Panc1 (cell line): ENCODE results near the gene CAPN11.

Experiments used
- POLR2AphosphoS5 ChIP-seq: IDR thresholded peaks from 2 replicates; pipeline ENCODE4 v1.6.1; 2012; ENCODE audit warnings: mild to moderate bottlenecking, low read depth, low read length, moderate library complexity
- TCF7L2 ChIP-seq: IDR thresholded peaks from 2 replicates; pipeline ENCODE4 v1.6.1; 2011; ENCODE audit warnings: mild to moderate bottlenecking, low read depth, low read length, inconsistent platforms
- TF ChIP-seq, protein P1 (sequence below): fragments of 450-650 bp; IDR thresholded peaks from 2 replicates; pipeline ENCODE4 v1.5.1; 2017; ENCODE audit warnings: mild to moderate bottlenecking
- TF ChIP-seq, protein P2 (sequence below), 2 experiments: IDR thresholded peaks; 2 replicates each; pipeline ENCODE4 v1.6.1; 2011 to 2012; ENCODE audit warnings: low read depth in 2 of 2, control low read depth in 1 of 2, low read length in 1 of 2, mild to moderate bottlenecking in 1 of 2, moderate library complexity in 1 of 2; ENCODE audit not compliant: insufficient read depth in 1 of 2

DNA sequence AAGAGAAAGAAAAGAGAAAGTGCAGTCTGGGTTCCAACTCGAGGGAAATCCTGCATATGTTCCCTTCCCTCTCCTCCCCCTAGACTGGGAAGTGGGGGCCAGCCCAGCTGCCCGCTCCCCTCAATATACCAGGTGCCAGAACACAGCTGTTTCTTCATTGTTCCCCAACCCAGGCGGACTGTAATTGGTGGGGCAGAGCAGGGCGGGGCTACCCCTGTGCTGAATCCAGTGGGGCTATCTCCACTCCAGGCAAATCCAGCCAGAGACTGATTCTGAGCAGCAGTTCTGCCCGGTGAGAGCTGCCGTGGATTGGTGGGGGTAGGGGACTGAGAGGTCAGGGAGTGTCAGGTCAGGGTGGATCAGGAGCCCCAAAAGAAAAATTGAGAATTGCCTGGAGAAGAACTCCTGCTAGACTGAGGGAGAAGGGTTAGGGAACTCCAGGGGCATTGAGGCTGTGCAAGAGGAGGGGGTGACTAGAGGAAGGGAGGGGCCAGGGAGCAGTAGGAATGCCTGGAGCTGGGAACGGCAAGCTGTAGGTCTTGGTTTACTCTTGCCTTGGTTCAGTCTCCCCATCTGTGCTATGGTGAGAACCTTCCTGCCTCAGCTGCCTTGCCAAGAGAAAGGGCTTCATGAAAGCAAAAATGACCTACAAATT lies 58.2 kb downstream of the CAPN11 start, which contains the start of gene MYMX:
- TF ChIP-seq, protein P1, sequence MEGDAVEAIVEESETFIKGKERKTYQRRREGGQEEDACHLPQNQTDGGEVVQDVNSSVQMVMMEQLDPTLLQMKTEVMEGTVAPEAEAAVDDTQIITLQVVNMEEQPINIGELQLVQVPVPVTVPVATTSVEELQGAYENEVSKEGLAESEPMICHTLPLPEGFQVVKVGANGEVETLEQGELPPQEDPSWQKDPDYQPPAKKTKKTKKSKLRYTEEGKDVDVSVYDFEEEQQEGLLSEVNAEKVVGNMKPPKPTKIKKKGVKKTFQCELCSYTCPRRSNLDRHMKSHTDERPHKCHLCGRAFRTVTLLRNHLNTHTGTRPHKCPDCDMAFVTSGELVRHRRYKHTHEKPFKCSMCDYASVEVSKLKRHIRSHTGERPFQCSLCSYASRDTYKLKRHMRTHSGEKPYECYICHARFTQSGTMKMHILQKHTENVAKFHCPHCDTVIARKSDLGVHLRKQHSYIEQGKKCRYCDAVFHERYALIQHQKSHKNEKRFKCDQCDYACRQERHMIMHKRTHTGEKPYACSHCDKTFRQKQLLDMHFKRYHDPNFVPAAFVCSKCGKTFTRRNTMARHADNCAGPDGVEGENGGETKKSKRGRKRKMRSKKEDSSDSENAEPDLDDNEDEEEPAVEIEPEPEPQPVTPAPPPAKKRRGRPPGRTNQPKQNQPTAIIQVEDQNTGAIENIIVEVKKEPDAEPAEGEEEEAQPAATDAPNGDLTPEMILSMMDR, result no peak
- no peak for TF ChIP-seq POLR2AphosphoS5
- TF ChIP-seq, protein P2, sequence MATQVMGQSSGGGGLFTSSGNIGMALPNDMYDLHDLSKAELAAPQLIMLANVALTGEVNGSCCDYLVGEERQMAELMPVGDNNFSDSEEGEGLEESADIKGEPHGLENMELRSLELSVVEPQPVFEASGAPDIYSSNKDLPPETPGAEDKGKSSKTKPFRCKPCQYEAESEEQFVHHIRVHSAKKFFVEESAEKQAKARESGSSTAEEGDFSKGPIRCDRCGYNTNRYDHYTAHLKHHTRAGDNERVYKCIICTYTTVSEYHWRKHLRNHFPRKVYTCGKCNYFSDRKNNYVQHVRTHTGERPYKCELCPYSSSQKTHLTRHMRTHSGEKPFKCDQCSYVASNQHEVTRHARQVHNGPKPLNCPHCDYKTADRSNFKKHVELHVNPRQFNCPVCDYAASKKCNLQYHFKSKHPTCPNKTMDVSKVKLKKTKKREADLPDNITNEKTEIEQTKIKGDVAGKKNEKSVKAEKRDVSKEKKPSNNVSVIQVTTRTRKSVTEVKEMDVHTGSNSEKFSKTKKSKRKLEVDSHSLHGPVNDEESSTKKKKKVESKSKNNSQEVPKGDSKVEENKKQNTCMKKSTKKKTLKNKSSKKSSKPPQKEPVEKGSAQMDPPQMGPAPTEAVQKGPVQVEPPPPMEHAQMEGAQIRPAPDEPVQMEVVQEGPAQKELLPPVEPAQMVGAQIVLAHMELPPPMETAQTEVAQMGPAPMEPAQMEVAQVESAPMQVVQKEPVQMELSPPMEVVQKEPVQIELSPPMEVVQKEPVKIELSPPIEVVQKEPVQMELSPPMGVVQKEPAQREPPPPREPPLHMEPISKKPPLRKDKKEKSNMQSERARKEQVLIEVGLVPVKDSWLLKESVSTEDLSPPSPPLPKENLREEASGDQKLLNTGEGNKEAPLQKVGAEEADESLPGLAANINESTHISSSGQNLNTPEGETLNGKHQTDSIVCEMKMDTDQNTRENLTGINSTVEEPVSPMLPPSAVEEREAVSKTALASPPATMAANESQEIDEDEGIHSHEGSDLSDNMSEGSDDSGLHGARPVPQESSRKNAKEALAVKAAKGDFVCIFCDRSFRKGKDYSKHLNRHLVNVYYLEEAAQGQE (IDR thresholded peaks at IDR 0.05; ENCODE audit: insufficient read depth in 1 of 2, low read depth in 2 of 2, low read length in 1 of 2), result no peak
- no peak for TF ChIP-seq TCF7L2
